NK-92 (cell line): Measurements from ENCODE around the gene CD1B.
A peak's percentile ranks its signal among the peaks of the same experiment; 100 is the strongest.
"Not testable (repeated sequence)": the region's sequence is repeated elsewhere in the genome, so short reads cannot be mapped to it uniquely, and the experiment has no call there.

Experiments
- DNase-seq: peaks from one replicate; lab custom pipeline; 2025; ENCODE audit not compliant: unreplicated experiment; lab: John Stamatoyannopoulos, UW

The CD1B gene

DNA sequence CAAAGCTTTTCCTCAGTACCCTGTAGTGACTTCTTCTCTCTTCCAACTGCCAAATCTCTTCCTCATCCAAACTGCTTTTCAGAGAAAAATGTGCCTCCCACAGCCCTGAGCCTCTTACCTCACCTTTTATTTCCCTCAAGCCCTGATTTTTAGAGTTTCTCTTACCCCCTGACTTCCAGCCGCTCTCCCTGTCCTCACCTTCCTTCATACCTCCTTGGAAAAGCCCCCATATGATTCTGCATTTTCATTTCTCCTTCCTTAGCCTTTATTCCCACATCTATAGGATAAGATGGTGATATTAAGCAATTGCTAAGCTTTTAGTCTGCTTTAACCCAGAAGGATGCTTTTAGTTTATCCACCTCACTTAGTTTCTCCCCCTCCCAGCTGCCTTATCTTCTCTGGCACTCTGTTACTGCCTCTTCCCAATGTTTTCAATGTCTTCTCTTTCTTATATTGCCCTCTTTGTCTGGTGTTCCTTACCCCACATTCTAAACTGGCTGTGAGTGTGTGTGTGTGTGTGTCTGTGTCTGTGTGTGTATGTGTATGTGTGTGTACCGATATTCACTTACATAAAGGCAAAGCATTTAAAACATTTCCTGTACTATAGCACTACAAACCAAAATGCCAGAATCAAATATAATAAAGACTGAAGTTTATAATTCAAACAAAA lies at the start of gene CD1B:
Gene CD1B, minus strand, starts transcription at position 51 of the 670 bp plus-strand sequence. CDS start 108 bp downstream, outside the sequence.
- no peak for DNase-seq

DNA sequence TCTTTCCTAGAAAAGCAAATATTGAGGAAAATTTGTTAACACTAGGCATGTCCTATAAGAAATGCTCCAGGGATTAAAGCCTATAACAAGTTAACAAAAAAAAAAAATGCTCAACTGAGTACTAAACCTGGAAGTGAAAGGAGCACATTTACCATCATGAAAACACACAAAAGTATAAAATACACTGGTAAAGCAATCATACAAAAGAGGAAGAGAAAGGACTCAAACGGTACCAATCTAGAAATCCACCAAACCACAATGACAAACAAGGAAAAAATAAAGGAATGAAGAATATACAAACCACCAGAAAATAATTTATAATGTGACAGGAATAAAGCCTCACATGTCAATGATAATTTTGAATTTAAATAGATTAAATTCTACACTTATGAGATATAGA lies 43.5 kb upstream of the CD1B start:
- no peak for DNase-seq

- not testable (repeated sequence) for DNase-seq
These were observed 42.8 kb upstream of the CD1B start for GRCh38 chr1:158374101-158374500.

GRCh38 chr1:158371188-158371953 lies 40.0 kb upstream of the CD1B start:
- DNase-seq, result peak; percentile 5

DNA sequence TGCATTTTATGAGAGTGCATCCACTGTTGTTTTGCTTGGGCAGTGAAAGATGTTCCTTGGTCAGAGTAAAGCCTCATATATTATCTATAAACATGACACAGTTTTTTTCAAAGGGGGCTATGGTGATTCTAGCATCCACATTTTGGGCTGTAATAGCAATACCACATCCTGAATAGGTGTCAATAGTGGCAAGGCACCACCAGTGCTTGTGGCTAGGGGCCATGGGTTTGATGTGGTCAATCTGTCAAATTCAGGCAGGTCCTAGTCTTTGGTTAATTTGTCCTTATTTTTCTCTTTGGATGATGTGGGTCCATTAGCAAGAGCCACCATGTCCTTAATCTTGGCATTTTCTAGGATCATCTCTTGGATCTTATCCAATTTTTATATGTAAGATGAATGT lies 35.5 kb upstream of the CD1B start:
- no peak for DNase-seq

- DNase-seq, result no peak
These were observed 31.6 kb upstream of the CD1B start for GRCh38 chr1:158362941-158363340.

- no peak for DNase-seq
These were observed 31.2 kb upstream of the CD1B start for GRCh38 chr1:158362482-158362881.

DNA sequence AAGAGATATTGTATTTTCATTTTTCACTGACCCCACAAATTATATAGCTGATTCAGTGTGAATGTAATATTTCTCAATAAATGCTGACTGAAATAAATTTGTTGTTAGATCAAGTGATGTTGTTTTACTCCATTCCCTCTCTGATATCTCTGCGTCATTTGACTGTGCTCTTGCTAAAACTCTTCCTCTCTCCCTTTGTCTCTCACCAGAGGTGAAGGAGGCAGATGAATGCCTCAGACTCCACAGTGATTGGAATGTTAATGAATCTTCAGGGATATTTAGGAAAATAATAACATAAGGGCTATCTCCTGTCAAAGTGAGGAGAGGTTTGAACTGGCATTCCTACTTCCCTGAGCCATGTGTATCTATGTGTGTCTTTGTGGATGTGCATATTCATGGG lies 26.1 kb upstream of the CD1B start:
- DNase-seq, result no peak

GRCh38 chr1:158356616-158357015 lies 25.3 kb upstream of the CD1B start:
- no peak for DNase-seq

- DNase-seq, result no peak
These were observed 24.5 kb upstream of the CD1B start for GRCh38 chr1:158355773-158356285.

- DNase-seq, result no peak
These were observed 22.9 kb upstream of the CD1B start for GRCh38 chr1:158354255-158354654.

DNA sequence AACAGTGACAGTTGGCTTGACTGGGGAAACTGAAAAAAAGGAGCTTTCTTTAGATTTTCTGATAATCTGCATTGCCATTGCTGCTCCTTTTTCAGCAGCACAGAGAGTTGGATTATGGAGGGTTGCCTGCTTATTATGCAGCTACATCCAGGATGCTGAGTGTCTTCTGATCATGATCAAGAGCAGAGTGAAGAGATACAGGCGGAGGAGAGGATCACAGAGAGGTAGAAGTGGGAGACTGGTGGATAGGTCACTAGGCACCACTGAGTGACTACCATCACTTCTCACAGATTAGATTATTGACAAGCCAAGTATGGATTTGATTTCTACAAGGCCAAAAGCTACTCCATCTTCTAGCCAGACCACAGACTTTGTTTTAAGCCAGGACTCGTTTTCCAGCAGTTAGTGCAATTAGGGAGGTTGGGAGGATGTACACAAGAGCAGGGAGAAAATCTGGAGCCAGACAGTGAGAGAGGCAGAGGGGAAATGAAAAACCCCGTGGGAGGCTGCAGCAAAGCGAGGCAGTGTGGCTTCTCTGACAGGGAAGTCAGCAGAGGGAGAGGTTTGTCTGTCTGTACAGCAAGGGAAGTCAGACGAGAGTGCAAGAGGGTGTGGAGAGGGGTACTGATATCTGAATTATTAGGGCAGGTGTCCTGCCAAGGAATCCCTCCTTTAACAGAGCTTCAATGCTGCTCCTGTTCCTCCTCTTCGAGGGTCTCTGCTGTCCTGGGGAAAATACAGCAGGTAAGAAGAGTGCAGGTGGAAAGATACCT lies 22.2 kb upstream of the CD1B start, which contains the start of gene CD1E:
Gene CD1E, plus strand, starts transcription at position 592 of the 773 bp plus-strand sequence. Its CDS starts 95 bp downstream, at position 687.
- DNase-seq, result no peak

GRCh38 chr1:158348946-158349345 lies 17.6 kb upstream of the CD1B start:
- not testable (repeated sequence) for DNase-seq

GRCh38 chr1:158336413-158336812 lies 5.1 kb upstream of the CD1B start:
- not testable (repeated sequence) for DNase-seq

DNA sequence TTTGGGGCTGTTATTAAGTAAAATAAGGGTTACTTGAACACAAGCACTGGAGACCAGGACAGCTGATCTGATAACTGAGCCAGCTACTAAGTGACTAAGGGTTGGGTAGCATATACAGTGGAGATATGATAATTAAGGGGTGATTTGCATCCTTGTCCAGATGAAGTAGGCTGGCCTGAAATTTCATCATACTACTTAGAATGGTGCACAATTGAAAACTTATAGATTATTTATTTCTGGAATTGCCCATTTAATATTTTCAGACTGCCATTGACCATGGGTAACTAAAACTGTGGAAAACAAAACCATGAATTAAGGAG lies 3.8 kb upstream of the CD1B start:
- no peak for DNase-seq

GRCh38 chr1:158334526-158335212 lies 3.3 kb upstream of the CD1B start:
- no peak for DNase-seq

- no peak for DNase-seq
These were observed 2.2 kb upstream of the CD1B start for GRCh38 chr1:158333405-158334155.

DNA sequence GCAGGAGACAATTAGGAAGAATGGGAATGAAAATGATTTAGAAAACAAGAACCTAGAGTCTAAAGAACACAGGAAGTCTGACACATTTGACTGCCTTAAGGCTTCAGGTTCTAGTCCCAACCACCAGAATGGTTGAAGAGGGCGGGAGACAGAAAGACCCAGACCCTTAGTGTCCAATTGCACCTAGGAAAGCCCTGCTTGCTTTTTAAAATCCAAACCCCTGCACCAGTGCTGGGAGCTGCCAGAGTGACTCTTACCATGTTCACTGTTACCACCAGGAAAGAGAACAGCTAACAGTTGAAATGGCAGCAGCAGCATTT lies 265 bp downstream of the CD1B start:
- DNase-seq, result no peak

DNA sequence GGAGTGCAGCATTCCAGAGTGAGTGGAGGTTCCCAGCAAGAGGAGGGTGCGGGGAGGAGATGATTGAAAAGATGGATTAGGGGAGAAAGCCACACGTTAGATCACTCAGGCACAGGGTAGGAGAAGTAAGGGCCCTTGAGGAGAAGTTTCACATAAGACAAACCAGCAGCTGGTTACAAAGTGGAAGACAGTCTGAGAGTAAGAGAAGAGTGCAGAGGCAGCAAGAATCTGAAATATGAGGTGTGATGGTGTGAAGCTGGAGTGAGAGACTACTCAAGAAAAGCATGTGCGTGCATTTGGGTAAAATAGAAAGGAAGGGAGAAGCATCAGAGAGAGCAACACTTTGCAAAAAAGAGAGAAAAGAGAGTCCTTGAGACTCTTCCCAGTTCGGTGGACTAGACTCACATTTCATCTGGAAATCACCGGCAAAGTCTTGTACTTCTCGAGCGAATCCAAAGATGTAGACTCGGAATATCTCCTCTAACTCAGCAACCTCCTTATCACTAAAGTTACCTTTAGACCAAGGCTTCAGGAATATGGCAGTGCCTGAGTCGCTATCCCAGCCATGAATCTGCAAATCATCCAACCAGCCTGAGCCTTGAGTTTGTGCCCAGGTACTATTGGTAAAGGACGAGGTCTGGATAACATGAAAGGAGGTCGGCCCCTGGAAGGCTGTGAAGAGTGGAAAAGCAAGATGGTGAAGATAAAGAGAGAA lies 783 bp downstream of the CD1B start:
- no peak for DNase-seq

DNA sequence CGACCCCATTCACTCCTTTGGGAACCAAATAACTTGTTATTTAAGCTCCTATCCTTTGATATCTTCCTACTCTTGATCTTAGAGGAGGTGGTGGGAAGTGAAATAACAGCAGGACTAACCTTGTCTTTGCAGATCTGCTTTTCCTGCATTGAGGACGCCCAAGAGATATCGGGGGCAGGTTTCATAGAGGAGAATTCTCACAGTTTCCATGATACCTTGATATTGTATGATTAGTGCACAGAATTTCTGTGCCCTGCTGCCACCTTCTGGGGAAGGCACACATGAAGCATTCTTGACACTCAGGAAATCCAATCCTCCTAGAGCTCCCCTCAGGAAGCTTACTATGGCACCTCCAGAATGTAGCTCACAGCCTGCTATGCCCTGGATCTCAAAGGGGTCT lies 1.6 kb downstream of the CD1B start:
- no peak for DNase-seq
